ENCODE results near the gene ERLEC1. TPM values are rescaled to one million over a fixed set of nuclear protein-coding genes. Genes with fewer than 3 reads are reported as not detected.
"Not testable (repeated sequence)": the region's sequence is repeated elsewhere in the genome, so short reads cannot be mapped to it uniquely, and the experiment has no call there.

Gene ERLEC1
- total RNA-seq, 1 donor from 2014 or later = 22.2 TPM

DNA sequence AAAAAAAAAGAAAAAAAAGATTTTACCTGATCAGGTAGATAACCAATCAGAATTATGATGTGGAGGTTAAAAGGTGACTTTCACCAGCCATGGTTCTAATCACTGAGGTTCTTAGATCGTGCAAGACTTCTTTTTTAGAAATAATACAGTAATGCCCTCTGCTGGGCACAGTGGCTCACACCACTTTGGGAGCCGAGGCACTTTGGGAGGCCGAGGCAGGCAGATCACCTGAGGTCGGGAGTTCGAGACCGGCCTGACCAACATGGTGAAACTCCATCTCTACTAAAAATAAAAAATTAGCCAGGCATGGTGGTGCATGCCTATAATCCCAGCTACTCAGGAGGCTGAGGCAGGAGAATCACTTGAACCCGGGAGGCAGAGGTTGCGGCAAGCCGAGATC, 36.8 kb downstream of the ERLEC1 start:
- not testable (repeated sequence) for H3K9me3 Mint-ChIP-seq; H3K27ac Mint-ChIP-seq (ENCODE audit: unreplicated experiment); H3K27me3 Mint-ChIP-seq (ENCODE audit: low read depth)

DNA sequence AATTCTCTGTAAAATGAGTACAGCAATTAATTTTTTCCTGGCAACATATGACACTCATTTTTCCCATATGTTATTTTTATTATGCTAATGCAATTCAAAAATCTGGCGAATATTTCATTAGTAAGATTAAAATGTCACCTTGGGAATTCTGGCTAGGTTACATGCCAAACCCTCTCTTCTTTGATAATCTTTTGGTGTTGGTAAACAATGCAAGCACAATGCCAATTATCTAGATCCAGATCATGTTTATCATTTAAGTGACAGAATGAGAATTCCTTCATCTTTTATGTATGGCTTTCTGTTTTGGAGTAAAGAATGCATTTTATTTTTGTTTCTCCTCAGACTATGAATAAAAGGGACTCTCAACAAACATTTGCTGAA, 39.2 kb downstream of the ERLEC1 start:
- Mint-ChIP-seq H3K4me1 (peaks cover 24% of the 10 kb centered on the region), H3K36me3 (ENCODE audit: low read depth) (no peaks in the 10 kb centered on the region), H3K4me3 (no peak overlapping the region), H3K27ac (ENCODE audit: unreplicated experiment) (no peak overlapping the region), H3K9me3 (no peaks in the 10 kb centered on the region), H3K27me3 (ENCODE audit: low read depth) (no peaks in the 10 kb centered on the region)
- DNase-seq (ENCODE audit: low read depth, low spot score) = no peak
- TF ChIP-seq, protein P1, sequence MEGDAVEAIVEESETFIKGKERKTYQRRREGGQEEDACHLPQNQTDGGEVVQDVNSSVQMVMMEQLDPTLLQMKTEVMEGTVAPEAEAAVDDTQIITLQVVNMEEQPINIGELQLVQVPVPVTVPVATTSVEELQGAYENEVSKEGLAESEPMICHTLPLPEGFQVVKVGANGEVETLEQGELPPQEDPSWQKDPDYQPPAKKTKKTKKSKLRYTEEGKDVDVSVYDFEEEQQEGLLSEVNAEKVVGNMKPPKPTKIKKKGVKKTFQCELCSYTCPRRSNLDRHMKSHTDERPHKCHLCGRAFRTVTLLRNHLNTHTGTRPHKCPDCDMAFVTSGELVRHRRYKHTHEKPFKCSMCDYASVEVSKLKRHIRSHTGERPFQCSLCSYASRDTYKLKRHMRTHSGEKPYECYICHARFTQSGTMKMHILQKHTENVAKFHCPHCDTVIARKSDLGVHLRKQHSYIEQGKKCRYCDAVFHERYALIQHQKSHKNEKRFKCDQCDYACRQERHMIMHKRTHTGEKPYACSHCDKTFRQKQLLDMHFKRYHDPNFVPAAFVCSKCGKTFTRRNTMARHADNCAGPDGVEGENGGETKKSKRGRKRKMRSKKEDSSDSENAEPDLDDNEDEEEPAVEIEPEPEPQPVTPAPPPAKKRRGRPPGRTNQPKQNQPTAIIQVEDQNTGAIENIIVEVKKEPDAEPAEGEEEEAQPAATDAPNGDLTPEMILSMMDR (conservative IDR thresholded peaks at IDR 0.05) = no peak

More for the DNA sequence above, 36.8 kb downstream of the ERLEC1 start:
- not testable (repeated sequence) for DNase-seq (ENCODE audit: low read depth, low spot score); H3K4me3 Mint-ChIP-seq; H3K36me3 Mint-ChIP-seq (ENCODE audit: low read depth)
- H3K4me1 Mint-ChIP-seq = peaks cover 32% of the 10 kb centered on the region
- TF ChIP-seq, protein P1 (conservative IDR thresholded peaks at IDR 0.05) = peak; percentile 39

DNA sequence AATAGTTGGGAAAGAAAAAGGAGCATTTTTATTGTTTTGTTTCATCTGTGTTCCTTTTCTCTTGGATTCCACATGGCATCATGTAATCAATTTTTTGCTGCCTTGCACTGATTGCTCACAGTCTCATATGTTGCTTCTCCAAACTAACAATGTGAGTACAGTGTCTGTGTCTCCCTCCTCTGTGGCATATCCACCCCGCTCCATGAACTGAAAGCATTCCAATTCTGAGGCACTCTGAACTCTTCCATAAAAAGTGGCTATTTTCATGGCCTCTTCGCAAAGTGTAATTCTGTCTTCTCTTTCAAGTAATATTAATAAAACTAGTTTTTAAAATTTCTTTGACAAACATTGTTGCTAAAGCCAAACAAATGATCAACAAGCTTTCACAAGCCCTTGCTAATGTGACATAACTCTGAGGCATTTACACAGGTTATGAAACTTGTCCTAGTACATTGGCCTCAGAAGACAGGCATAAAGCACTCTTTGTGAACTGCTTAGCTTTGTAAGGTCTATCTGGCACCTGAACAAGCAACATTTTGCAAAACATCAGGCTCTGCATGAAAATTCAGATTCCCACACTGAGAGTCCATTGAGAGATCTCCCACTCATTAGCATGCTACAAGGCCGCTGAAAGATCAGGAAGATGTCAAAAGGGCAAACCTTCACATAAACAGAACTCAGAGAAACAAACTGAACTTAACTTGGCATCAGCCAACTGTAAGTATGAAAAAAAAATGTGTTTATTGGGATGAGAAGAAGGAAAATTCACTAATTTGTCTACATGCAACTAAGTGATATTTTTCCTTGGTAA, 39.9 kb downstream of the ERLEC1 start:
- H3K4me3 Mint-ChIP-seq = no peak overlapping the region
- TF ChIP-seq, protein P1 (conservative IDR thresholded peaks at IDR 0.05) = no peak
- no peaks in the 10 kb centered on the region for H3K36me3 Mint-ChIP-seq (ENCODE audit: low read depth)
- H3K4me1 Mint-ChIP-seq = peaks cover 24% of the 10 kb centered on the region
- no peaks in the 10 kb centered on the region for H3K9me3 Mint-ChIP-seq
- no peak overlapping the region for H3K27ac Mint-ChIP-seq (ENCODE audit: unreplicated experiment)
- no peaks in the 10 kb centered on the region for H3K27me3 Mint-ChIP-seq (ENCODE audit: low read depth)
- no peak for DNase-seq (ENCODE audit: low read depth, low spot score)

DNA sequence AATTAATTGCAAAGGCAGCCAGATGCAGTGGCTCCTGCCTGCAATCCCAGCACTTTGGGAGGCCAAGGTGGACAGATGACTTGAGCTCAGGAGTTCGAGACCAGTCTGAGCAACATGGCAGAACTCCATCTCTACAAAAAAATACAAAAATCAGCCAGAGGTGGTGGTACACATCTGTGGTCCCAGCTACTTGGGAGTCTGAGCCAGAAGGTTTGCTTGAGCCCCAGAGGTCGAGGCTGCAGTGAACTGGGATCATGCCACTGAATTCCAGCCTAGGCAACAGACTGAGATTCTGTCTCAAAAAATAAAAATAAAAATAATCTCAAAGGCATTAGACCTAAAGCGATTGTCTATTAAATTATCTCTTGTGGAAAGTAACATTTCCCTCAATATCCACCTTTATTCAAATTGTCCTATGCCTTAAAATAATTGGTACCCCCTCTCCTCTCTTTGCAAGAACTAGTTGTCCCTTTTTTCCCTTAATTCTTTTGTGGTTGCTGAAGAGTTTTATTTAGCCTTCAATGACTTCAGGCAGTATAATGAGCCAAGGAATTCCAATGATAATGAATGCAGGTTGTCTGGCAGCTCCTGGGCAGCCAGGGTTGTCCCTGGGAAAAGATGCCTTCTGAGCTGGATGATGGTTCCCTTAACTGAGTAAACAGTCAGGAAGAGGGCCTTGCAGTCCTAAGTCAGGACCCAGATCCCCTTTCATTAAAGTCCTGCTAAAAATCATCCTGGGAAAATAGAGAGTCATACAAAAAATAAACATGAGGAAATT, 40.7 kb downstream of the ERLEC1 start:
- DNase-seq (ENCODE audit: low read depth, low spot score) = no peak
- Mint-ChIP-seq H3K4me1 (peaks cover 24% of the 10 kb centered on the region), H3K4me3 (no peak overlapping the region), H3K27me3 (ENCODE audit: low read depth) (no peaks in the 10 kb centered on the region), H3K9me3 (no peaks in the 10 kb centered on the region), H3K27ac (ENCODE audit: unreplicated experiment) (peak overlapping the region; percentile 53), H3K36me3 (ENCODE audit: low read depth) (no peaks in the 10 kb centered on the region)
- TF ChIP-seq, protein P1 (conservative IDR thresholded peaks at IDR 0.05) = no peak

DNA sequence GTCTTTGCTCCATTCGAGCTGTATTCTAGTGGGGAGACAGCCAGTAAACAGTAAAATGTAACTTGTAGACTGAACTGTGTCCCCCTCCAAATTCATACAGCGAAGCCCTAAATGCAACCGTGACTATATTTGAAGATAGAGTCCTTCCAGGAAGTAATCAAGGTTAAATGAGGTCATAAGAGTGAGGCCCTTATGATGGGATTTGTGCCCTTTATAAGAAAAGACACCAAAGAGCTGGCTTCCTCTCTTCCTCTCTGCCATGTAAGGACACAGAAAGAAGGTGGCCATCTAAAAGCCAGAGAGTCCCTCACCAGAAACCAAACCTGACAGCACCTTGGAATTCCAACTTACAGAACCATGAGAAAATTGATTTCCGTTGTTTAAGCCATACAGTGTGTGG, 41.5 kb downstream of the ERLEC1 start:
- H3K9me3 Mint-ChIP-seq = no peaks in the 10 kb centered on the region
- TF ChIP-seq, protein P1 (conservative IDR thresholded peaks at IDR 0.05) = no peak
- H3K4me3 Mint-ChIP-seq = no peak overlapping the region
- H3K27me3 Mint-ChIP-seq (ENCODE audit: low read depth) = no peaks in the 10 kb centered on the region
- DNase-seq (ENCODE audit: low read depth, low spot score) = no peak
- H3K27ac Mint-ChIP-seq (ENCODE audit: unreplicated experiment) = no peak overlapping the region
- no peaks in the 10 kb centered on the region for H3K36me3 Mint-ChIP-seq (ENCODE audit: low read depth)
- H3K4me1 Mint-ChIP-seq = peaks cover 24% of the 10 kb centered on the region
